ENCODE data around the gene MPZL2. TPM values are rescaled to one million over a fixed set of nuclear protein-coding genes. Genes with fewer than 3 reads are reported as not detected.

The MPZL2 gene
- total RNA-seq, 2 donors from 2014 or later: 19.7 to 48.5 TPM

DNA sequence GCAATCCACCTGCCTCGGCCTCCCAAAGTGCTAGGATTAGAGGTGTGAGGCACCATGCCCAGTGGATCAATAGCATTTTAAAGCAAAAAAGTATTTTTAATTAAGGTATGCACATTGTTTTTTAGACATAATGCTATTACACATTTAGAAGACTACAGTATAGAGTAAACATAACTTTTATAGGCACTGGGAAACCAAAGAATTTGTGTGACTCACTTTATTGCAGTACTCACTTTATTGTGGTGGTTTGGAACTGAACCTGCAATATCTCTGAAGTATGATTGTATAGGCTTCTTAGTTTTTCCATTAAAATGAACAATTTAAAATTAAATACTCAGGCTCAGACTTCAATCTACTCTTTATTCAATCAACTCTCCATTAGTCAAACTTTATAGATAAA, 22.9 kb upstream of the MPZL2 start:
- H3K4me3 ChIP-seq: no peak overlapping the region
- ATAC-seq (no peak), DNase-seq (no peak)
- H3K9me3 ChIP-seq: no peaks in the 10 kb centered on the region
- H3K27ac ChIP-seq: no peak overlapping the region
- no peaks in the 10 kb centered on the region for H3K36me3 ChIP-seq (replicated peaks in 1 of 2; ENCODE audit: insufficient read depth in 1 of 2, low read depth in 2 of 2)
- intact Hi-C loops (cut with DNase I): loop anchor here (5.0 kb wide), 2 partner anchors 85 to 140 kb away; no protein-coding TSS in a partner anchor
- H3K27me3 ChIP-seq: no peaks in the 10 kb centered on the region
- no peaks in the 10 kb centered on the region for H3K4me1 ChIP-seq
- no peak for TF ChIP-seq POLR2A (IDR thresholded peaks at IDR 0.05)
- TF ChIP-seq, protein P1, sequence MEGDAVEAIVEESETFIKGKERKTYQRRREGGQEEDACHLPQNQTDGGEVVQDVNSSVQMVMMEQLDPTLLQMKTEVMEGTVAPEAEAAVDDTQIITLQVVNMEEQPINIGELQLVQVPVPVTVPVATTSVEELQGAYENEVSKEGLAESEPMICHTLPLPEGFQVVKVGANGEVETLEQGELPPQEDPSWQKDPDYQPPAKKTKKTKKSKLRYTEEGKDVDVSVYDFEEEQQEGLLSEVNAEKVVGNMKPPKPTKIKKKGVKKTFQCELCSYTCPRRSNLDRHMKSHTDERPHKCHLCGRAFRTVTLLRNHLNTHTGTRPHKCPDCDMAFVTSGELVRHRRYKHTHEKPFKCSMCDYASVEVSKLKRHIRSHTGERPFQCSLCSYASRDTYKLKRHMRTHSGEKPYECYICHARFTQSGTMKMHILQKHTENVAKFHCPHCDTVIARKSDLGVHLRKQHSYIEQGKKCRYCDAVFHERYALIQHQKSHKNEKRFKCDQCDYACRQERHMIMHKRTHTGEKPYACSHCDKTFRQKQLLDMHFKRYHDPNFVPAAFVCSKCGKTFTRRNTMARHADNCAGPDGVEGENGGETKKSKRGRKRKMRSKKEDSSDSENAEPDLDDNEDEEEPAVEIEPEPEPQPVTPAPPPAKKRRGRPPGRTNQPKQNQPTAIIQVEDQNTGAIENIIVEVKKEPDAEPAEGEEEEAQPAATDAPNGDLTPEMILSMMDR (IDR thresholded peaks at IDR 0.05): no peak
- 10 to 82% methylated on average over 1 of the region's 1 CpG for WGBS, 2 donors

DNA sequence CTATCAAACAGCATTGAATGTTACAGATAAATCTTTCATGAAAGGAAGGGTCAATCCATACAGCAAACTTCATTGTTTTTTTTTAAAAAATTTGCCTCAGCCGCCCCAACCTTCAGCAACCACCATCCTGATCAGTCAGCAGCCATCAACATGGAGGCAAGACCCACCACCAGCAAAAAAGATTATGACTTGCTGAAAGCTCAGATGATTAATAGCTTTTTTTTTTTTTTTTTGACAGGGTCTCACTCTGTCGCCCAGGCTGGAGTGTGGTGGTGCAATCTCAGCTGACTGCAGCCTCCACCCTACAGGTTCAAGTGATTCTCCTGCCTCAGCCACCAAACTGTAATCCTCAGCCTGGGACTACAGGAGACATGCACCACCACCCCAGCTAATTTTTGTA, 22.4 kb upstream of the MPZL2 start:
- Histone ChIP-seq H3K27ac (no peak overlapping the region), H3K27me3 (no peaks in the 10 kb centered on the region), H3K36me3 (replicated peaks in 1 of 2; ENCODE audit: insufficient read depth in 1 of 2, low read depth in 2 of 2) (no peaks in the 10 kb centered on the region), H3K4me1 (no peaks in the 10 kb centered on the region), H3K9me3 (no peaks in the 10 kb centered on the region), H3K4me3 (no peak overlapping the region)
- TF ChIP-seq, protein P1 (IDR thresholded peaks at IDR 0.05): no peak
- no peak for TF ChIP-seq POLR2A (IDR thresholded peaks at IDR 0.05)
- ATAC-seq (no peak), DNase-seq (no peak)
- intact Hi-C loops (cut with DNase I): loop anchor here (5.0 kb wide), 2 partner anchors 84 to 139 kb away; no protein-coding TSS in a partner anchor
- 85 to 91% methylated on average over 2 of the region's 2 CpGs for WGBS, 2 donors

DNA sequence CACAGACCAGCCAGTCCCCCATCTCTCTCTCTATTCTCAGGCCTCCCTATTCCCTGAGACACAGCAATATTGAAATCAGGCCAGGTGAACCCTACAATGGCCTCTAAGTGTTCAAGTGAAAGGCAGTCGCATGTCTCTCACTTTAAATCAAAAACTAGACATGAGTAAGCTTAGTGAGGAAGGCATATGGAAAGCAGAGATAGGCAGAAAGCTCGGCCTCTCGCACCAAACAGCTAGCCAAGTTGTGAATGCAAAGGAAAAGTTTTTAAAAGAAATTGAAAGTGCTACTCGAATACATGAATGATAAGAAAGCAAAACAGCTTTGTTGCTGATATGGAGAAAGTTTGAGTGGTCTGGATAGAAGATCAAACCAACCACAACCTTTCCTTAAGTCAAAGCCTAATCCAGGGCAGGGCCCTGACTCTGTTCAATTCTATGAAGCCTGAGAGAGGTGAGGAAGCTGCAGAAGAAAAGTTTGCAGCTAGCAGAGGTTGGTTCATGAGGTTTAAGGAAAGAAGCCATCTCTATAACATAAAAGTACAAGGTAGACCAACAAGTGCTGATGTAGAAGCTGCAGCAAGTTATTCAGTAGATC, 19.8 kb upstream of the MPZL2 start:
- TF ChIP-seq, protein P1 (IDR thresholded peaks at IDR 0.05): no peak
- TF ChIP-seq POLR2A (IDR thresholded peaks at IDR 0.05): no peak
- 60 to 66% methylated on average over 4 of the region's 4 CpGs for WGBS, 2 donors
- no peak for ATAC-seq

DNA sequence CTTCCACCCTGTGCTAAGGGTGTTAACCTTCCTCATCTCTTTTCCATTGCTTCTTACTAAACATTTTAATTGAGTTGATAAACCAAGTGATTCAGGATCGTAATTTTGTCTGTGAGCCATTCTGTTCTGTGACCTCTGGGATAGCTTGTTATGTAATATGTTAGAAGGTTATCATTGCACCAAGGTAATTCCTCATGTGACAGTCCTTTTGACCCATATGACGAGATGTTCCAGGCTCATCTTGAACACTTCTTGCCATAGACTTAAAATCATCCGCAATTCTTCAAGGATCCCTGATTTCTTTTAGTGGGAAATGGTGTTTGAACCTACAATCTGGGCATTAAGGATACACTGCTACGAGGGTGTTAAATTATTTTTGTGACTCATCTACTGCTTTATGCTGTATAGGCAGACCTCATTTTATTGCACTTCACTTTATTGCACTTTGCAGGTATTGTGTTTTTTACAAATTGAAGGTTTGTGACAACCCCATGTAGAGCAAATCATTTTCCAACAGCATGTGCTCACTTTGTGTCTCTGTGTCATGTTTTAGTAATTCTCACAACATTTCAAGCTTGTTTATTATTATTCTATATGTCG, 19.0 kb upstream of the MPZL2 start:
- 57 to 70% methylated on average over 5 of the region's 5 CpGs for WGBS, 2 donors

More for the DNA sequence above, 19.8 kb upstream of the MPZL2 start:
- Histone ChIP-seq H3K36me3 (replicated peaks in 1 of 2; ENCODE audit: insufficient read depth in 1 of 2, low read depth in 2 of 2) (no peaks in the 10 kb centered on the region), H3K27me3 (no peaks in the 10 kb centered on the region), H3K27ac (no peak overlapping the region), H3K4me1 (no peaks in the 10 kb centered on the region), H3K4me3 (no peak overlapping the region), H3K9me3 (no peaks in the 10 kb centered on the region)
- intact Hi-C loops (cut with DNase I): no loop called here
- DNase-seq: no peak

More for the DNA sequence above, 19.0 kb upstream of the MPZL2 start:
- H3K9me3 ChIP-seq: no peaks in the 10 kb centered on the region
- H3K27ac ChIP-seq: no peak overlapping the region
- intact Hi-C loops (cut with DNase I): no loop called here
- H3K4me1 ChIP-seq: no peaks in the 10 kb centered on the region
- H3K27me3 ChIP-seq: no peaks in the 10 kb centered on the region
- H3K4me3 ChIP-seq: no peak overlapping the region
- ATAC-seq: no peak
- no peak for TF ChIP-seq POLR2A (IDR thresholded peaks at IDR 0.05)
- TF ChIP-seq, protein P1 (IDR thresholded peaks at IDR 0.05): no peak
- DNase-seq: no peak
- H3K36me3 ChIP-seq (replicated peaks in 1 of 2; ENCODE audit: insufficient read depth in 1 of 2, low read depth in 2 of 2): no peaks in the 10 kb centered on the region
